Fibroblast of pulmonary artery (primary cell): ENCODE data around the gene PRKCH.
"Not testable (repeated sequence)": the region's sequence is repeated elsewhere in the genome, so short reads cannot be mapped to it uniquely, and the experiment has no call there.

Experiments
- DNase-seq: peaks from one replicate; pipeline ENCODE4 v3.0.0-alpha.2; 2010; ENCODE audit warnings: low read depth
- H3K4me3 ChIP-seq: replicated peaks from 2 replicates; pipeline ENCODE4 v1.5.1; 2011; ENCODE audit warnings: low read depth, mild to moderate bottlenecking, control low read depth, low read length, moderate library complexity
- CTCF ChIP-seq: IDR thresholded peaks from 2 replicates; pipeline ENCODE4 v1.5.1; 2011; ENCODE audit warnings: mild to moderate bottlenecking, control low read depth, low read length, inconsistent platforms; ENCODE audit errors: missing control alignments

Gene PRKCH

DNA sequence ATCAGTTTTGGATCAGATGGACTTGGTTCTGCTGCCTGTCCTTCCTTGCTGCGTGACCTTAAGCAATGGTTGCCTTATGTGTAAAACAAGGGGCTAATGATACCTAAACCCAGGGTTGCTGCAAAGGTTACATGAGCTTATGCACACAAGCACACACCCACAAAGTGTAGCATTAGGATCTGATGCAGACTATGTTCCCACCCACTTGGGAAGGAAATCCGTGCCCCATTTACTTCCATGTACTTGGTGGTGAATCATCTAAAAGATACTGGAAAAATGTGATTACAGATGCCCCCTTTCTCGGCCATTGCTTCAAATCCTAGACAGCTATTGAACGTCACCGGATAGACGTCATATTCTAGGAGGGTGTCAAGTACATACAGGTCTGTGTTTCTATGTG is 87.1 kb downstream of the PRKCH start:
- no peak for TF ChIP-seq CTCF
- DNase-seq, result no peak
- no peak overlapping the region for H3K4me3 ChIP-seq

DNA sequence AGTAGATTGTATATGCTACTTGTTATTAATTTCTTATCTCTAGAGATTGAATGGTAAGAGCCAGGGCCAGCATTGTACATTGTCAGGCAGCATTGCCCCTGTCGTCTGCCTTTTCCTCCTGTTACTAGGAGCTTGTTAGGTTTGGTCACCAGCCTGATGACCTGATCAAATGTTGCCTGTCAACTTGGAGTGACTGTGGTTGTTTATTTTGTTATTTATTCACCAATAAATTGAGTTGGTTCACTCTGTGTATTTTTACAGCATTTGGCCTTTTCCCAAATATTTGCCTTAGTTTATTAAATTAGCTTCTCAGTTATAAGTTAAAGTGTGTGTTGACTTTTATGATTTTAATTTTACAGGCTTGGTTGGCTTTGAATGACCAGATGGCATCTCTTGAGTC is 88.4 kb downstream of the PRKCH start:
- H3K4me3 ChIP-seq, result no peak overlapping the region
- no peak for DNase-seq
- no peak for TF ChIP-seq CTCF

- H3K4me3 ChIP-seq, result not testable (repeated sequence)
Observed at GRCh38 chr14:61415934-61416333, 94.6 kb downstream of the PRKCH start.

GRCh38 chr14:61416591-61416990 is 95.2 kb downstream of the PRKCH start:
- no peak overlapping the region for H3K4me3 ChIP-seq
- DNase-seq, result no peak
- no peak for TF ChIP-seq CTCF

More at GRCh38 chr14:61415934-61416333, 94.6 kb downstream of the PRKCH start:
- DNase-seq, result not testable (repeated sequence)

GRCh38 chr14:61417141-61417540 is 95.8 kb downstream of the PRKCH start:
- no peak overlapping the region for H3K4me3 ChIP-seq
- no peak for DNase-seq
- TF ChIP-seq CTCF, result no peak

DNA sequence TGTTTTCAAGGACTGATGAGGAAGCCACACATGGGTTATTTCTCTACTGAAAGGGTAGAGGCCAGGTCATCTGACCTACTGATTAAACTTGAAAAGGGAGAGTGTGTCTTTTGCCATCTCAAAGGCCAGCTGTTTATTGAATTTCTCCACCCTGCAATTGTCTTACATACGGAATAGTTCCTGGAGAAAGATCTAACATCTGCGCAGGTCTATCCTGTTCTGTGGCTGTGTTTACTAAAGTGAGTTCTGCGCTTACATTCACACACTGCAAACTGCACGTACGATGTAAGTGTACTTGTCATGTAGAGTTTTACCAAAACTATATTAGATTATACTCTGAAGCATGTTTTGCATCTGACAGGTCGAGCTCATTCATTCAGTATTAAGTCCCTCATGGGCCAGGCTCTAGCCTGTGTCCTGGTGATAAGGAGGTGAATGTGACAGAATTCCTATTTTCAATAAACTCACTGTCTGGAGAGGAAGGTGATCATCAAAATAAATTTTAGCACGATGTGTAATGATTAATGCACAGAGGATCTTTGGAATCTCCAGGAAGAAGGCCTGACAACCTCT is 96.6 kb downstream of the PRKCH start:
- no peak overlapping the region for H3K4me3 ChIP-seq
- TF ChIP-seq CTCF, result no peak
- no peak for DNase-seq

- H3K4me3 ChIP-seq, result no peak overlapping the region
- DNase-seq, result no peak
- no peak for TF ChIP-seq CTCF
Observed at GRCh38 chr14:61418746-61419145, 97.4 kb downstream of the PRKCH start.
